Measurements from ENCODE around the gene APLF. TPM values are rescaled to one million over a fixed set of nuclear protein-coding genes. Genes with fewer than 3 reads are reported as not detected.

Gene APLF
- total and polyA plus RNA-seq, 9 donors, result 1.0 to 14.1 (median 9.3) TPM

- intact Hi-C loops (cut with DNase I), result no loop called here
- TF ChIP-seq EP300 (IDR thresholded peaks at IDR 0.05) (no peak), POLR2A (IDR thresholded peaks at IDR 0.05) (no peak)
- TF ChIP-seq, protein P1, sequence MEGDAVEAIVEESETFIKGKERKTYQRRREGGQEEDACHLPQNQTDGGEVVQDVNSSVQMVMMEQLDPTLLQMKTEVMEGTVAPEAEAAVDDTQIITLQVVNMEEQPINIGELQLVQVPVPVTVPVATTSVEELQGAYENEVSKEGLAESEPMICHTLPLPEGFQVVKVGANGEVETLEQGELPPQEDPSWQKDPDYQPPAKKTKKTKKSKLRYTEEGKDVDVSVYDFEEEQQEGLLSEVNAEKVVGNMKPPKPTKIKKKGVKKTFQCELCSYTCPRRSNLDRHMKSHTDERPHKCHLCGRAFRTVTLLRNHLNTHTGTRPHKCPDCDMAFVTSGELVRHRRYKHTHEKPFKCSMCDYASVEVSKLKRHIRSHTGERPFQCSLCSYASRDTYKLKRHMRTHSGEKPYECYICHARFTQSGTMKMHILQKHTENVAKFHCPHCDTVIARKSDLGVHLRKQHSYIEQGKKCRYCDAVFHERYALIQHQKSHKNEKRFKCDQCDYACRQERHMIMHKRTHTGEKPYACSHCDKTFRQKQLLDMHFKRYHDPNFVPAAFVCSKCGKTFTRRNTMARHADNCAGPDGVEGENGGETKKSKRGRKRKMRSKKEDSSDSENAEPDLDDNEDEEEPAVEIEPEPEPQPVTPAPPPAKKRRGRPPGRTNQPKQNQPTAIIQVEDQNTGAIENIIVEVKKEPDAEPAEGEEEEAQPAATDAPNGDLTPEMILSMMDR (IDR thresholded peaks at IDR 0.05), result no peak
These were observed 47.0 kb upstream of the APLF start for GRCh38 chr2:68420254-68420910.

DNA sequence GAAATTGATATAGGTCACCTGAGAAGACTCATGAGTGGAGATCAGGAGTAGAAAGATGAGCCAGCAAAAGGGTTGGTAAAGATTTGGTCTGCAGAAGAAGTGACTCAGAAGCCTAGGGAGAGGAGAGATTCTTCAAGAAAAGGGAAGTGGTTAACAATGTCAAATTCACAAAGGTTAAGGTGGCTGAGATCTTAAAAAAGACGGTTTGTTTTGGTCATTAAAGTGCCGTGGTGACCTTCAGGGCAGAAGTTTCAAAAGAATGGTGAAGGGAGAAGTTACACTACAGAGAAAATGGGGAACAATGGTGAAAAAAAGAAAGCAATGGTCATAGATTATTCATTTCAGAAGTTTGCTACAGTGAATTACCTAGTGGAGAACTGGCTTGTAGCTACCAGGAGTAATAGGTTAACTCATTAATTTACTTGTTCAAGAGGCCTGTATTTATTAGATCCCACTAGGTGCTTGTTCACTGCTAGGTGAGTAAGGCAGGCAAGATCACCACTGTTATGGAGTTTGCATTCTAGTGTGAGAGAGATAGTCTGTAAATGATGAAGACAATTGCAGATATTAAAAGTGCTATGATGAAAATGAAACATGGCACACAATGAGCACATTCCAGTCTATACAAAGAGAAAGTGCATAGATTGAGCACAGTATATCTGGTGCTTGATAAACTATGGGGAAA, 43.3 kb upstream of the APLF start:
- no peak overlapping the region for H3K4me3 ChIP-seq
- 40 to 59% (median 50%) methylated on average over 2 of the region's 2 CpGs for WGBS, 3 donors
- TF ChIP-seq POLR2A (IDR thresholded peaks at IDR 0.05), result no peak
- no peak for TF ChIP-seq EP300 (IDR thresholded peaks at IDR 0.05)
- TF ChIP-seq, protein P1 (IDR thresholded peaks at IDR 0.05), result no peak
- intact Hi-C loops (cut with DNase I), result no loop called here
- no peaks in the 10 kb centered on the region for H3K9me3 ChIP-seq
- H3K4me1 ChIP-seq (ENCODE audit: insufficient read depth), result peaks cover 6% of the 10 kb centered on the region
- DNase-seq, result no peak
- H3K36me3 ChIP-seq, result no peaks in the 10 kb centered on the region
- H3K27ac ChIP-seq, result no peak overlapping the region
- H3K27me3 ChIP-seq, result no peaks in the 10 kb centered on the region

More at GRCh38 chr2:68420254-68420910, 47.0 kb upstream of the APLF start:
- no peaks in the 10 kb centered on the region for H3K9me3 ChIP-seq
- H3K36me3 ChIP-seq, result no peaks in the 10 kb centered on the region
- H3K27me3 ChIP-seq, result no peaks in the 10 kb centered on the region
- no peak overlapping the region for H3K4me3 ChIP-seq
- DNase-seq, result no peak
- no peaks in the 10 kb centered on the region for H3K4me1 ChIP-seq (ENCODE audit: insufficient read depth)
- 75 to 83% (median 77%) methylated on average over 3 of the region's 3 CpGs for WGBS, 3 donors
- no peak overlapping the region for H3K27ac ChIP-seq

- no peak overlapping the region for H3K4me3 ChIP-seq
- H3K9me3 ChIP-seq, result no peaks in the 10 kb centered on the region
- DNase-seq, result no peak
- intact Hi-C loops (cut with DNase I), result no loop called here
- 89 to 92% (median 90%) methylated on average over 3 of the region's 3 CpGs for WGBS, 3 donors
- H3K4me1 ChIP-seq (ENCODE audit: insufficient read depth), result peaks cover 8% of the 10 kb centered on the region
- H3K36me3 ChIP-seq, result no peaks in the 10 kb centered on the region
- no peak for TF ChIP-seq EP300 (IDR thresholded peaks at IDR 0.05)
- TF ChIP-seq, protein P1 (IDR thresholded peaks at IDR 0.05), result no peak
- no peak for TF ChIP-seq POLR2A (IDR thresholded peaks at IDR 0.05)
- no peaks in the 10 kb centered on the region for H3K27me3 ChIP-seq
- no peak overlapping the region for H3K27ac ChIP-seq
These were observed 41.9 kb upstream of the APLF start for GRCh38 chr2:68425503-68425902.

- 71 to 85% (median 76%) methylated on average over 1 of the region's 1 CpG for WGBS, 3 donors
- Histone ChIP-seq H3K36me3 (no peaks in the 10 kb centered on the region), H3K4me1 (ENCODE audit: insufficient read depth) (peaks cover 8% of the 10 kb centered on the region), H3K9me3 (no peaks in the 10 kb centered on the region), H3K27ac (no peak overlapping the region), H3K4me3 (no peak overlapping the region), H3K27me3 (no peaks in the 10 kb centered on the region)
- TF ChIP-seq, protein P1 (IDR thresholded peaks at IDR 0.05), result no peak
- TF ChIP-seq EP300 (IDR thresholded peaks at IDR 0.05) (no peak), POLR2A (IDR thresholded peaks at IDR 0.05) (no peak)
- DNase-seq, result no peak
- intact Hi-C loops (cut with DNase I), result no loop called here
These were observed 40.9 kb upstream of the APLF start for GRCh38 chr2:68426446-68426845.

Data from ovary (tissue), 9 donors.